Activated T-cell treated with anti-CD3 and anti-CD28 coated beads for 24 hours (primary cell): ENCODE results near the gene CNBP.

Experiments used
- DNase-seq: peaks from one replicate; pipeline ENCODE4 v3.0.0-alpha.2; 2020; ENCODE audit warnings: low read depth

CNBP gene

GRCh38 chr3:129131465-129132088 is 52.1 kb downstream of the CNBP start:
- no peak for DNase-seq

- no peak for DNase-seq
These were observed 53.3 kb downstream of the CNBP start for GRCh38 chr3:129130291-129130813.

GRCh38 chr3:129128357-129129155 is 55.1 kb downstream of the CNBP start:
- no peak for DNase-seq

DNA sequence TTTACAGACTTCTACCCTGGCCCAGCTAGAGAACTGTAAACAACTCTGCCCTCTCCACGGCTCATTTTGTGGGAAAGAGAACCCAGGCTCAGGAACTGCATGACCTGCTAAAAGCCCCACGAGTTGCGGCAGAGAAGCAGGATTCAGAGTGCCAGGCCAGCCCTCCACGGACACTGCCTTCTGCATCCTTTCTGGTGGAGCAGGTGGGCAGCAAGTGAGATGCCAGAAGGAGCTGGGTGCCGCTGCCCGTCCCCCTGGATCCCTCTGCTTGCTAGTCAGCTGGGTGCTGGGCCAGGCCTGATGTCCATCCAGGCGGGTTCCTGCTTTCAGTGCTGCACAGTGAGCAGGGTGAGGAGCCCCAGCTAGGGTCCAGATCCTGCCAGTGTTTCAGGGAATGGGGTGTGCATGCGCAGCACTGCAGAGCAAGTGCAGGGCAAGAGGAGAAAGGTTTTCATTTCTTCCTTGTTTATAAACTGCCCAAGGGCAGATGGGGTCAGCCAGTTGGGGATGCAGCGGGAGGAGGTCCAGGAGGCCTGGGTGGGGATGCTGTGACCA is 56.9 kb downstream of the CNBP start:
- no peak for DNase-seq

- no peak for DNase-seq
These were observed 60.2 kb downstream of the CNBP start for GRCh38 chr3:129123314-129124060.

DNA sequence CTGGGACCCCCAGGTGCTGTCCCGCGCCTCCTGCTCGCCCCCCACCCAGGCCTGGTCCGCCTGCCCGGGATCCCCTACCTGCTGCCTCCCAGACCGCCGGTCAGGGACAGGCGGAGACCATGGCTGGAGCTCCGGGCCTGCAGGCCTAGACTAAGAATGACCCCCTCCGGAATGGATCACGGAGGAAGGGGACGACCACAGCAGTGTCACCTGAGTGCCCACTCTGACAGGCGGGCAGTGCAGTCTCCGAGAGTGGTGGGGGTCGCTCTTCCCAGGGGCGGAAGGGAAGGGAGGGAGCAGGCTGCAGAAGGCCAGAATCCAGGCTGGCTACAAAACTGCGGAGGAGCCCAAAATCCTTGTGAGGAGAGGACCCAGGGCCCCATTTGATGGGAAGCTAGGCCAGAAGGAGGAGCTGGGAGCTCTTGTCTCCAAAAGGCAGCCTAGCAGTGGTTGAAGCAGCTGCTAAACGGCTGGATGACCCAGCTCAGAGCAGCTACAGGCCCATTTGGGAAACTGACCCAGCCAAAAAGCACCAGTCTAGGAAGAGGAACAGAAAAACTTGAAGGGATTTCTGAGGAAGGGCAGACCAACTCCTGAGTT is 61.2 kb downstream of the CNBP start:
- DNase-seq = no peak

- peak; percentile 72 for DNase-seq
These were observed 61.8 kb downstream of the CNBP start, which contains the start of gene RAB43 for GRCh38 chr3:129121792-129122411. RAB43 (minus strand) TSS chr3:129121804; CDS start chr3:129121489, 315 bp downstream.

DNA sequence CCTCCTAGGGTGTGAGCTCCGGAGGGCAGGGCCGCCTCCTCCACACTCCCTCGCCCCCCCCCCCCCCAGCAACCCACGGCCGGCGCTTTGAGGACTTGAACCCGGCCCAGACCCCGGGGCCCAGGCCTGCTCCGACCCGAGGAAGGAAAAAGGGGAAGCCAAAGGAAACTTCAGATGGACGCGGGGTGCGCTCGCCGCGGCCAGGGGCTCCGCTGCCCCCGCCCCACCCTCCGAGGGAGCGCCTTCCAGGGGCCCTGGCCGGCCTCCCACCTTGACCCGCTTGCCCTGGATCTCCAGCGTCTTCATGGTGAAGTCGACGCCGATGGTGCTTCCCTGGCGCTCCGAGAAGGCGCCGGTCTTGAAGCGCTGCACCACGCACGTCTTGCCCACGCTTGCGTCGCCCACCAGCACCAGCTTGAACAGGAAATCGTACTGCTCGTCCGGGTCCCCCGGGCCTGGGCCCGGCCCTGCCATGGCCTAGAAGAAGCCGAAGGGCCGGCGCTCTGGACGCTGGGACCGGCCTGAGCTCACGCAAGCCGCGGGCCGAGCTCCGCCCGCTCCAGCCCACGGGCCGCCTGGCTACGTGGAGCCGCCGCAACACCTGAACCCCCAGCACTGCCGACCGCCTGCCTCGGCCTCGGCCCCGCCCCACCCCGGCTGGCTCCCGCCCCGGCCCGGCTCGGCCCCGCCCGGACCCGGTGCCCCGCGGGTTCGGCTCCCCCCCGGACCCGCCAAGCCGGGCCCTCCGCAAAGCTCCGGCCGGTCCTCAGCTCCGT is 62.5 kb downstream of the CNBP start:
- no peak for DNase-seq

DNA sequence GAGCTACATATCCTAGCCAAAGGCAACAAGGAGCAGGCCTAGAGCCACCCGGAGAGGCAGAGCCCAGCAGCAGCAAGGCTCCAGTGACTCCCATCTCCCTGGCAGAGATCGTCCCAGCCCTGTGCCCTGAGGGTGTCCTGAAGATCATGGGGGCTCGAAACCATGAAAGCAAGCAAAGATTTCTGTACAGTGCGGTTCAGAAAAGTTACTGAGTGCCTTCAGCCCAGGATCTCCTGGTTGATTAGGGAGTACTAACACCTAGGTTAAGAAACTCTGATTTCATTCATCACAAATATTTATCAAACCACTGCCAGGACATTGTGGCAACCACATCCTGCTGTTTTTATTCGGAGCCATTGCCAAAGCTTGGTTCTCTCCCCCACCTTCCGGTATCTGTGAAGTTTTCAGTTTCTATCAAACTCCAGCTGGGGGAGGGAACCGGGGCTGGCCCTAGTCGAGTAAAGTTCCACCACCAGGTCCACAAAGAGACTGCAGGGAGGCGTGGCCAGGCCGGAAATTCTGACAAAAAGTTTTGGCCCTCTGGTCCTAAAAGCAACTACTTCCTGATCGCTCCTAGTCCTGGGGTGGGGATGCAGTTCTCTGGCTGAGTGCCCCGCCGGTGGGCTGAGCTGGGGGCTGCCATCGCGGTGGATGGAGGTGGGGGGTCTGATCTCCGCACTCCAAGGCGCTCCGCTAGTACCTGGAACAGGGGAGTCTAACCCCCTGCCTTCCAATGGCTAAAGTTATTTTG is 63.3 kb downstream of the CNBP start:
- peak; percentile 88 for DNase-seq

DNA sequence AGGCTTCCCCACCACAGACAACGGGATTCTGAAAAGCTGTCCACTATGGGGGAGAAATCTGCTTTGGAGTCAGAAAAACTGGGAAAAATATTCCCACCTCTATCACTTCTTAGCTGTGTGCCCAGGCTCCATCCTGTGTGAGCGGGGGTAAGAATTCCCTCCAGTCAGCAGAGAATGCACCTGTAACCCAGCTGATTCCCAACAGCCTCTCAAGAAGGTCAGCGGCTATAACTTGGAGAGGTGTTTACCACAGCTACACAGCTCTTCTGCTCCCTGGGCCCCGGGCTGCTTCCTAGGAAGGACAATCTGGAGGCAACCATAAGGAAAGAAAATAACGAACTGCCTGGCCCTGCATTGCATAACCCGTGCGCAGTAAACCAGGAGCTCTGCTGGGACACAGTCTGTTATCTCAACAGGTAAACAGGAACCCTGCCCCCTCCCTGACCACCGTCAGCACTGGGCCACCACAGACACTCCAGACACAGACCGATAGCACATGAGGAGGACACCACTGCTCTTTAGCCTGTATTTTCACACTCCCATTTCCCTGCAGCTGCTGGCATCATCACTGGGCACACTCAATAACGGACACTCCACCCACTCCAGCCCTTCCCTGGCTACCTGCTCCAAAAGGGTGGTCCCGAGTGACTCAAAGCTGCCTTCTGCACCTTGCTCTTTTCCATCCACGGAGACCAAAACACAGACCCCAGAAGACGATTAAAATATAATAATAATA is 64.2 kb downstream of the CNBP start:
- no peak for DNase-seq

GRCh38 chr3:129118745-129119144 is 65.0 kb downstream of the CNBP start:
- DNase-seq = peak; percentile 23
